Erythroblast (primary cell): ENCODE results near the gene JMJD6.

ENCODE experiments used
- GATA1 ChIP-seq: IDR thresholded peaks from 2 replicates; pipeline ENCODE4 v1.6.1; 2011; ENCODE audit warnings: low read depth, mild to moderate bottlenecking, control low read depth, low read length, moderate library complexity
- POLR2A ChIP-seq: IDR thresholded peaks from 2 replicates; pipeline ENCODE4 v1.6.1; 2011; ENCODE audit warnings: mild to moderate bottlenecking, low read length

DNA sequence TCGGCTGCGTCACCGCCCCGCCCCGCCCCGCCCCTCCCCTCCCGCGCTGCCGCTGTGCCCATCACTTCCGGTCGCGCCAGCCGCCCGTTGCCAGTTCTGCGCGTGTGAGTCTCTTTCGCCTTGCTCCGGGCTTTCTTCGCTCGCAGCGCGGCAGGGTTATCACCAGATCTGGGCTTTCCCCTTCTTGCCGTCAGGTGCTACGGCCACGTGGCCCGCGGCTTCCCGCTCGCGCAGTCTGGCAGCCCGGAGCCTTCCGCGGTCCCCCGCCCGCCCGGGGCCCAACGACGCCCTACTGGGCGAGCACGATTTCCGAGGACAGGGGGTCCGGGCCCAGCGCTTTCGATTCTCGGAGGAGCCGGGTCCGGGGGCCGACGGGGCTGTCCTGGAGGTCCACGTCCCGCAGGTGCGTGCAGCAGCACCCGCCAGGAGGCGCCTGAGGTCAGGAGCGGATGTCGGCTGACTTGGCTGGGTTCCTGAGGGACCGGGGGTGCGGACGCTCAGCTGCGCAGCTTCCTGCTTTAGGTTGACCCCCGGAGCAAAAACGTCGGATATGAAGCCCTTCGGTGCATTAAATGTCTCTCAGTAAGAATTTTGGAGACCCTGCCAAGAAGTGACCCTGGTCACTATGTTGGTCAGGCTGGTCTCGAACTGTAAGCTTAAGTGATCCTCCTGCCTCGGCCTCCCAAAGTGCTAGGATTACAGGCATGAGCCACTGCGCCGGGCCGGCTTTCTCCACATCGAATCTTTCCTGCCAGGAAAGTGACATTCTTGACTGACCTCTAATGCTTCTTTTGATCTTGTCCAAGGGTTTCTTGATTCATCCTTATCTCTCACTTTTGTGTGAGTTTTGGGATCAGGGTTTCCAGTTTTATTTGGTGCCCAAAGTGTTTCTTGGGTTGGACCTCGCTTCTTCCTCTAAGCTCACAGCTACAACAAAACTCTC is 641 bp upstream of the JMJD6 start, which contains the start of gene METTL23:
- TF ChIP-seq POLR2A: no peak
- TF ChIP-seq GATA1: no peak
